Endothelial cell of umbilical vein (primary cell): Measurements from ENCODE around the gene CLEC16A. TPM values are rescaled to one million over a fixed set of nuclear protein-coding genes. Genes with fewer than 3 reads are reported as not detected.

ENCODE experiments used
- BruUV-seq: library from RNA; stranded (reverse); fragments of 400-500 nt; replicated peaks from 2 replicates; lab custom pipeline; 2021; lab: Mats Ljungman, UMichigan
- CTCF ChIA-PET: fragments of 300-600, 350-600 bp; sonication (Branson Sonifier 250); formaldehyde crosslinking; loops from one replicate; lab custom pipeline; 2021; ENCODE audit warnings: antibody characterized with exemption, inconsistent platforms; lab: Charles Lee
- POLR2A ChIA-PET: fragments of 300-600, 350-600 bp; sonication (Branson Sonifier 250); formaldehyde crosslinking; loops from one replicate; lab custom pipeline; 2021; ENCODE audit warnings: antibody characterized with exemption, inconsistent platforms; lab: Charles Lee
- DNase-seq: peaks from one replicate; pipeline ENCODE4 v3.0.0-alpha.2; 2011; ENCODE audit warnings: low read depth, low spot score
- FAIRE-seq: peaks from 2 replicates; lab custom pipeline; 2011; peaks lifted over from hg19 to GRCh38; lab: Jason Lieb, UNC
- H2AFZ ChIP-seq: 2 replicates; pipeline ENCODE4 v1.6.0; 2012; ENCODE audit warnings: low read depth, low read length, control low read depth, inconsistent platforms
- H3K27ac ChIP-seq: 2 replicates; pipeline ENCODE4 v1.5.1; 2011; ENCODE audit warnings: low read depth, mild to moderate bottlenecking, control low read depth, low read length, moderate library complexity; ENCODE audit not compliant: insufficient read depth
- H3K27me3 ChIP-seq, 2 experiments: 2 replicates each; pipeline versions ENCODE4 v1.6.0 to v1.6.1; 2011; ENCODE audit warnings: low read length in 2 of 2, mixed read lengths in 1 of 2; ENCODE audit not compliant: control insufficient read depth in 2 of 2, insufficient read depth in 2 of 2
- H3K36me3 ChIP-seq, 2 experiments: 2 replicates in 1 of 2; 3 replicates in 1 of 2; pipeline ENCODE4 v1.5.1; 2011; ENCODE audit warnings: low read length in 2 of 2, mild to moderate bottlenecking in 1 of 2, moderate library complexity in 1 of 2; ENCODE audit not compliant: control insufficient read depth in 2 of 2, insufficient read depth in 2 of 2; ENCODE audit errors: extremely low read depth in 1 of 2
- H3K4me1 ChIP-seq: 3 replicates; pipeline ENCODE4 v1.5.1; 2011; ENCODE audit warnings: mild to moderate bottlenecking, low read length; ENCODE audit not compliant: control insufficient read depth, insufficient read depth; ENCODE audit errors: extremely low read depth
- H3K4me2 ChIP-seq: 2 replicates; pipeline ENCODE4 v1.6.1; 2011; ENCODE audit warnings: low read length, control low read depth, mixed read lengths; ENCODE audit not compliant: insufficient read depth
- H3K4me3 ChIP-seq, 3 experiments: fragments of 200-600 bp in 1 of 3; sonication (generic), shearing (Covaris generic) in 1 of 3; replicated peaks in 1 of 3; 2 replicates each; pipeline ENCODE4 v1.5.1; 2011 to 2016; ENCODE audit warnings: control low read depth in 3 of 3, low read length in 3 of 3, mild to moderate bottlenecking in 2 of 3, inconsistent platforms in 1 of 3, low read depth in 1 of 3, moderate library complexity in 1 of 3; ENCODE audit not compliant: insufficient read depth in 1 of 3
- H3K79me2 ChIP-seq: 2 replicates; pipeline ENCODE4 v1.6.0; 2012; ENCODE audit warnings: low read length, inconsistent platforms; ENCODE audit not compliant: control insufficient read depth, insufficient read depth
- H3K9ac ChIP-seq: replicated peaks from 2 replicates; pipeline ENCODE3; 2011; ENCODE audit warnings: low read length, control low read depth; ENCODE audit not compliant: insufficient read depth; ENCODE audit errors: extremely low read depth
- H3K9me1 ChIP-seq: replicated peaks from 3 replicates; pipeline ENCODE4 v1.6.0; 2011; ENCODE audit warnings: mild to moderate bottlenecking, low read length; ENCODE audit not compliant: control insufficient read depth, insufficient read depth; ENCODE audit errors: extremely low read depth
- H3K9me3 ChIP-seq: replicated peaks from 2 replicates; pipeline ENCODE4 v1.5.1; 2012; ENCODE audit warnings: low read length, inconsistent platforms; ENCODE audit not compliant: control insufficient read depth, insufficient read depth
- H4K20me1 ChIP-seq: replicated peaks from 2 replicates; pipeline ENCODE3; 2011; ENCODE audit warnings: mild to moderate bottlenecking, low read length; ENCODE audit not compliant: control insufficient read depth, insufficient read depth; ENCODE audit errors: extremely low read depth
- EZH2 ChIP-seq: IDR thresholded peaks from 2 replicates; pipeline ENCODE4 v1.6.1; 2012; ENCODE audit warnings: borderline replicate concordance, low read depth, mild to moderate bottlenecking, moderate library complexity, low read length, inconsistent platforms; ENCODE audit not compliant: severe bottlenecking
- FOS ChIP-seq: IDR thresholded peaks from 2 replicates; pipeline ENCODE4 v1.6.1; 2011; ENCODE audit warnings: mild to moderate bottlenecking, low read length, moderate library complexity, borderline replicate concordance; ENCODE audit not compliant: insufficient read depth
- GATA2 ChIP-seq: IDR thresholded peaks from 2 replicates; pipeline ENCODE4 v1.7.0; 2011; ENCODE audit warnings: low read depth, mild to moderate bottlenecking, moderate library complexity, mixed read lengths, low read length; ENCODE audit not compliant: insufficient read length, insufficient read depth
- MYC ChIP-seq: IDR thresholded peaks from one replicate; pipeline ENCODE4 v1.6.1; 2011; ENCODE audit warnings: mild to moderate bottlenecking, low read depth, low read length
- POLR2A ChIP-seq: IDR thresholded peaks from 2 replicates; pipeline ENCODE4 v1.6.1; 2012; ENCODE audit warnings: low read depth, mild to moderate bottlenecking, control low read depth, low read length
- dilution Hi-C: fragments of 300-500 bp; cut with MboI; formaldehyde crosslinking; loops from one replicate; pipeline ENCODE4 v1.15.0; 2019; ENCODE audit warnings: low sequenced_read_pairs; ENCODE audit not compliant: extremely low pct_ligation_motif_present
- intact Hi-C: fragments of 100-400 bp; cut with micrococcal nuclease; formaldehyde crosslinking; loops from one replicate; pipeline ENCODE4 v1.10.0; 2022
- polyA plus RNA-seq, 4 experiments: library from polyadenylated mRNA; depleted of rRNA in 3 of 4; stranded (reverse) in 3 of 4; unstranded in 1 of 4; fragments of >200 nt; gene quantifications; 2 replicates each; pipeline versions ENCODE4 v1.2.1 to v1.2.3, GENCODE V29; 2011 to 2012; ENCODE audit warnings: missing spikeins in 1 of 4
- total RNA-seq: library from RNA; stranded (reverse); gene quantifications from 2 replicates; pipeline ENCODE4 v1.2.3, GENCODE V29; 2021
- TF ChIP-seq, protein P1 (sequence below), 2 donors: IDR thresholded peaks; 1 replicate in 1 of 2; 2 replicates in 1 of 2; pipeline ENCODE4 v1.5.1; 2011; ENCODE audit warnings: low read length in 2 of 2, mild to moderate bottlenecking in 2 of 2, moderate library complexity in 2 of 2, control low read depth in 1 of 2, inconsistent platforms in 1 of 2, low read depth in 1 of 2; ENCODE audit not compliant: insufficient read depth in 1 of 2; ENCODE audit errors: extremely low read depth in 1 of 2

The CLEC16A gene
- total and polyA plus RNA-seq, 2 donors (not counting 3 experiments of a cell fraction or from before 2014, with no cell fraction given) = 11.4 to 23.3 TPM

DNA sequence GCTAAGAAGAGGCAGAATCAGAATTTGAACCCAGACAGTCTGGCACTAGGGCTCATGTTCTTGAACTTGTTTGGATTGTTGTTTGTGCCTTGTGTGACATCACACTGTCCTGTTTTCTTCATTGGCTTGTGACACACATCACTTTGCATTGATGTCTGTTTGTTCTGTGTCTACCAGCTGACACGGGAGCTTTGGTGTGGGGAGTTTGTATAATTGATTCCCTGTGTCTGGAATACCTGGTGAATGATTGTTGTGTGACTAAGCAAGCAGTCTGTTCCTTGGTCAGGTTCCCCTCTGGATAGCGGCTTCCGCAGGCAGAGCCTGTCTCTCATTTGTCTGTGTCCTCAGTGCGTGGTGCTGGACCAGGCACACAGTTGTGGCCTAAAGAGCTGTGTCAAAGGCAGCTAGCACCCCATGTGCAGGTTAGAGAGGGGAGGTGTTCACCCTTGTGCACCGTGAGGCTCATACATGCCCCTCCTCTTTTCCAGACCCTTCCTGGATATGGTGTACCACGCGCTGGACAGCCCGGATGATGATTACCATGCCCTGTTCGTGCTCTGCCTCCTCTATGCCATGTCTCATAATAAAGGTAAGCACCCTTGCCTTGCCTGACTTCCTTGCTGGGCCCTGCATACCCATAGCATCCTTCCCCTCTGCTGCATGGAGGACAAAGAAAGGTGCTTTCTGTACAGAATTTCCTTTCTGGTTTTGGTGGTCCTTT, 80.1 kb downstream of the CLEC16A start:
- no peak overlapping the region for H3K4me2 ChIP-seq
- POLR2A ChIA-PET = no interaction called here
- BruUV-seq = no TSS peak
- DNase-seq (no peak), FAIRE-seq (no peak)
- no peak overlapping the region for H3K9ac ChIP-seq
- peaks cover 0 to 6% of the 10 kb centered on the region in 2 experiments for H3K36me3 ChIP-seq
- intact Hi-C loops (no loop called here), dilution Hi-C loops (no loop called here)
- no peaks in the 10 kb centered on the region for H3K9me1 ChIP-seq
- H3K79me2 ChIP-seq = no peaks in the 10 kb centered on the region
- H3K27ac ChIP-seq = no peak overlapping the region
- H2AFZ ChIP-seq = no peak overlapping the region
- CTCF ChIA-PET = interaction anchor here (1.5 kb wide), 1 partner anchor 18 kb away, joined by 4 read pairs; no protein-coding TSS in a partner anchor
- H3K4me1 ChIP-seq = no peaks in the 10 kb centered on the region
- H3K27me3 ChIP-seq = no peaks in the 10 kb centered on the region
- H3K9me3 ChIP-seq = no peaks in the 10 kb centered on the region
- no peaks in the 10 kb centered on the region for H4K20me1 ChIP-seq
- TF ChIP-seq GATA2 = no peak
- TF ChIP-seq EZH2 = no peak
- TF ChIP-seq POLR2A = no peak
- TF ChIP-seq, protein P1, sequence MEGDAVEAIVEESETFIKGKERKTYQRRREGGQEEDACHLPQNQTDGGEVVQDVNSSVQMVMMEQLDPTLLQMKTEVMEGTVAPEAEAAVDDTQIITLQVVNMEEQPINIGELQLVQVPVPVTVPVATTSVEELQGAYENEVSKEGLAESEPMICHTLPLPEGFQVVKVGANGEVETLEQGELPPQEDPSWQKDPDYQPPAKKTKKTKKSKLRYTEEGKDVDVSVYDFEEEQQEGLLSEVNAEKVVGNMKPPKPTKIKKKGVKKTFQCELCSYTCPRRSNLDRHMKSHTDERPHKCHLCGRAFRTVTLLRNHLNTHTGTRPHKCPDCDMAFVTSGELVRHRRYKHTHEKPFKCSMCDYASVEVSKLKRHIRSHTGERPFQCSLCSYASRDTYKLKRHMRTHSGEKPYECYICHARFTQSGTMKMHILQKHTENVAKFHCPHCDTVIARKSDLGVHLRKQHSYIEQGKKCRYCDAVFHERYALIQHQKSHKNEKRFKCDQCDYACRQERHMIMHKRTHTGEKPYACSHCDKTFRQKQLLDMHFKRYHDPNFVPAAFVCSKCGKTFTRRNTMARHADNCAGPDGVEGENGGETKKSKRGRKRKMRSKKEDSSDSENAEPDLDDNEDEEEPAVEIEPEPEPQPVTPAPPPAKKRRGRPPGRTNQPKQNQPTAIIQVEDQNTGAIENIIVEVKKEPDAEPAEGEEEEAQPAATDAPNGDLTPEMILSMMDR (IDR thresholded peaks at IDR 0.05; ENCODE audit: extremely low read depth in 1 of 2, insufficient read depth in 1 of 2, low read depth in 1 of 2, low read length in 2 of 2) = no peak
- TF ChIP-seq FOS = no peak
- no peak for TF ChIP-seq MYC
- H3K4me3 ChIP-seq = no peak overlapping the region
